ENCODE results near the gene SPIRE2.
"Not testable (repeated sequence)": the region's sequence is repeated elsewhere in the genome, so short reads cannot be mapped to it uniquely, and the experiment has no call there.

Gene SPIRE2

DNA sequence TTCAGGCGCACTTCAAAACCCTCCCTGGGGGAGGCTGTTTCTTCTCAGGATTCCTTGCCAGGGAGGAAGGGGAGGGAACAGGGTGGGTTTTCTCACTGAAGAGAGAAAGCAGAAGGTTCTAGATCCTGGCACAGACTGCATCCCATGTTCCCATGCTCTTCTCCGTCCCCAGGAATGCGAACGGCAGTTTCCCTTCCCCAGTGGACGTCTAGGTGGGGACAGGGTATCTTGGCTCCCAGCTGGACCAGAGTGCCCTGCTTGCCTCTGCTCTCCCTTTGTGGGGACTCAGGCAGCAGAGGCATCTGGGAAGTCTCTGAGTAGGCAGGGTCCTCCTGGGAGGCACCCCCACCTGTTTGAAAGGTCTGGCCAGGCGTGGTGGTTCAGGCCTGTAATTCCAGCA is 42.2 kb downstream of the SPIRE2 start:
- H3K56ac ChIP-seq (ENCODE audit: low read length), result no peak overlapping the region
- H3K4me3 ChIP-seq (ENCODE audit: low read length), result no peak overlapping the region
- H3K18ac ChIP-seq (ENCODE audit: low read length), result no peak overlapping the region
- H3K79me2 ChIP-seq (ENCODE audit: control insufficient read depth, insufficient read depth, low read length), result peaks cover 9% of the 10 kb centered on the region
- peaks cover 3% of the 10 kb centered on the region for H3K36me3 ChIP-seq (ENCODE audit: control insufficient read depth, insufficient read depth, low read length)
- DNase-seq, result no peak
- no peak overlapping the region for H3K4ac ChIP-seq (ENCODE audit: low read depth, low read length)
- no peak overlapping the region for H3K23ac ChIP-seq (ENCODE audit: low read length)
- H2AK5ac ChIP-seq (ENCODE audit: low read length), result no peak overlapping the region
- WGBS (ENCODE audit: extremely low coverage, insufficient coverage, low lambda C conversion rate), result no CpG with 5 or more reads among the region's 6 CpGs
- no peak overlapping the region for H4K5ac ChIP-seq (ENCODE audit: low read length)
- H2BK15ac ChIP-seq (replicated peaks; ENCODE audit: low read depth), result no peak overlapping the region
- H3K9ac ChIP-seq (ENCODE audit: low read length), result no peak overlapping the region
- H3K4me1 ChIP-seq (ENCODE audit: control insufficient read depth, low read depth, low read length), result peaks cover 2% of the 10 kb centered on the region
- H2BK120ac ChIP-seq (ENCODE audit: low read depth, low read length), result no peak overlapping the region
- H3K79me1 ChIP-seq (ENCODE audit: low read length), result peaks cover 7% of the 10 kb centered on the region
- no peaks in the 10 kb centered on the region for H3K27me3 ChIP-seq (ENCODE audit: insufficient read depth, low read length, poor library complexity)
- H3K4me2 ChIP-seq (ENCODE audit: low read length), result no peak overlapping the region
- no peak overlapping the region for H2BK5ac ChIP-seq (ENCODE audit: low read length)
- H3K27ac ChIP-seq (ENCODE audit: low read depth, low read length), result no peak overlapping the region
- no peak overlapping the region for H4K8ac ChIP-seq (ENCODE audit: low read depth, low read length)

DNA sequence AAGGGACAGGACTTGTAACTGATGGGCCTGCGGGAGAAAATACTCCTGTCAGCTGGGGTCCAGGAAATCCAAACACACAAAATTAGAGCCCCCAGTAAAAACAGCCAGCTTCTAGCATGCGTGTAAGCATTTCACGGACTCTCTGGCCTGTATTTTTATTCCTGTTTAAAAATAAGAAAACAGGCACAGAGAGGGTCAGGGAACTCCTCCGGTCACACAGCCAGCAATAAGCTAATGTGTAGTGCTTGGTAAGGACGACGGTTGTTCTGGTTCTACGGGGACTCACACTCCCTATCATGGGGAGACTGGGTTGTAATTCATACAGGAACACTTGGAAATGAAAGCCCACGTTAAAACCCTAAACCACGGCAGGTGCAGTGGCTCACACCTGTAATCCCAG is 43.6 kb downstream of the SPIRE2 start:
- no peak for DNase-seq
- H4K5ac ChIP-seq (ENCODE audit: low read length), result no peak overlapping the region

GRCh38 chr16:89873109-89873971 is 45.1 kb downstream of the SPIRE2 start, which contains the start of gene TCF25:
Gene TCF25, plus strand, starts transcription at chr16:89873592. Its CDS starts 76 bp downstream, at chr16:89873668.
- peak within 1 kb of the TSS; percentile 99 for H3K9ac ChIP-seq (ENCODE audit: low read length)
- H4K5ac ChIP-seq (ENCODE audit: low read length), result no peak within 1 kb of the TSS
- peak within 1 kb of the TSS; percentile 100 for H3K56ac ChIP-seq (ENCODE audit: low read length)
- H3K18ac ChIP-seq (ENCODE audit: low read length), result peak within 1 kb of the TSS; percentile 82
- H3K4ac ChIP-seq (ENCODE audit: low read depth, low read length), result peak within 1 kb of the TSS; percentile 93
- H3K27me3 ChIP-seq (ENCODE audit: insufficient read depth, low read length, poor library complexity), result no peaks in the 10 kb centered on the region
- H4K8ac ChIP-seq (ENCODE audit: low read depth, low read length), result peak within 1 kb of the TSS; percentile 89
- peaks cover 20% of the 10 kb centered on the region for H3K79me2 ChIP-seq (ENCODE audit: control insufficient read depth, insufficient read depth, low read length)
- WGBS (ENCODE audit: extremely low coverage, insufficient coverage, low lambda C conversion rate), result no CpG with 5 or more reads among the region's 104 CpGs
- peaks cover 4% of the 10 kb centered on the region for H3K36me3 ChIP-seq (ENCODE audit: control insufficient read depth, insufficient read depth, low read length)
- peak within 1 kb of the TSS; percentile 99 for H3K27ac ChIP-seq (ENCODE audit: low read depth, low read length)
- H3K4me1 ChIP-seq (ENCODE audit: control insufficient read depth, low read depth, low read length), result peaks cover 2% of the 10 kb centered on the region
- H2BK120ac ChIP-seq (ENCODE audit: low read depth, low read length), result no peak within 1 kb of the TSS
- peak within 1 kb of the TSS; percentile 91 for H3K4me3 ChIP-seq (ENCODE audit: low read length)
- H3K4me2 ChIP-seq (ENCODE audit: low read length), result peak within 1 kb of the TSS; percentile 93
- peak within 1 kb of the TSS; percentile 89 for H3K23ac ChIP-seq (ENCODE audit: low read length)
- peak within 1 kb of the TSS; percentile 82 for H2AK5ac ChIP-seq (ENCODE audit: low read length)
- H2BK5ac ChIP-seq (ENCODE audit: low read length), result peak within 1 kb of the TSS; percentile 45
- H2BK15ac ChIP-seq (replicated peaks; ENCODE audit: low read depth), result no peak within 1 kb of the TSS
- H3K79me1 ChIP-seq (ENCODE audit: low read length), result peaks cover 8% of the 10 kb centered on the region
- peak; percentile 94 for DNase-seq

More for the DNA sequence above, 43.6 kb downstream of the SPIRE2 start:
- no peak overlapping the region for H2BK120ac ChIP-seq (ENCODE audit: low read depth, low read length)
- no peak overlapping the region for H3K27ac ChIP-seq (ENCODE audit: low read depth, low read length)
- peaks cover 8% of the 10 kb centered on the region for H3K79me1 ChIP-seq (ENCODE audit: low read length)
- H3K27me3 ChIP-seq (ENCODE audit: insufficient read depth, low read length, poor library complexity), result no peaks in the 10 kb centered on the region
- H3K56ac ChIP-seq (ENCODE audit: low read length), result no peak overlapping the region
- H3K23ac ChIP-seq (ENCODE audit: low read length), result no peak overlapping the region
- H2BK15ac ChIP-seq (replicated peaks; ENCODE audit: low read depth), result no peak overlapping the region
- no CpG with 5 or more reads among the region's 9 CpGs for WGBS (ENCODE audit: extremely low coverage, insufficient coverage, low lambda C conversion rate)
- H4K8ac ChIP-seq (ENCODE audit: low read depth, low read length), result no peak overlapping the region
- H3K4me2 ChIP-seq (ENCODE audit: low read length), result no peak overlapping the region
- peaks cover 13% of the 10 kb centered on the region for H3K79me2 ChIP-seq (ENCODE audit: control insufficient read depth, insufficient read depth, low read length)
- no peak overlapping the region for H2AK5ac ChIP-seq (ENCODE audit: low read length)
- no peak overlapping the region for H3K4me3 ChIP-seq (ENCODE audit: low read length)
- no peak overlapping the region for H3K9ac ChIP-seq (ENCODE audit: low read length)
- peaks cover 3% of the 10 kb centered on the region for H3K36me3 ChIP-seq (ENCODE audit: control insufficient read depth, insufficient read depth, low read length)
- H3K18ac ChIP-seq (ENCODE audit: low read length), result no peak overlapping the region
- H2BK5ac ChIP-seq (ENCODE audit: low read length), result no peak overlapping the region
- no peak overlapping the region for H3K4ac ChIP-seq (ENCODE audit: low read depth, low read length)
- peaks cover 2% of the 10 kb centered on the region for H3K4me1 ChIP-seq (ENCODE audit: control insufficient read depth, low read depth, low read length)

DNA sequence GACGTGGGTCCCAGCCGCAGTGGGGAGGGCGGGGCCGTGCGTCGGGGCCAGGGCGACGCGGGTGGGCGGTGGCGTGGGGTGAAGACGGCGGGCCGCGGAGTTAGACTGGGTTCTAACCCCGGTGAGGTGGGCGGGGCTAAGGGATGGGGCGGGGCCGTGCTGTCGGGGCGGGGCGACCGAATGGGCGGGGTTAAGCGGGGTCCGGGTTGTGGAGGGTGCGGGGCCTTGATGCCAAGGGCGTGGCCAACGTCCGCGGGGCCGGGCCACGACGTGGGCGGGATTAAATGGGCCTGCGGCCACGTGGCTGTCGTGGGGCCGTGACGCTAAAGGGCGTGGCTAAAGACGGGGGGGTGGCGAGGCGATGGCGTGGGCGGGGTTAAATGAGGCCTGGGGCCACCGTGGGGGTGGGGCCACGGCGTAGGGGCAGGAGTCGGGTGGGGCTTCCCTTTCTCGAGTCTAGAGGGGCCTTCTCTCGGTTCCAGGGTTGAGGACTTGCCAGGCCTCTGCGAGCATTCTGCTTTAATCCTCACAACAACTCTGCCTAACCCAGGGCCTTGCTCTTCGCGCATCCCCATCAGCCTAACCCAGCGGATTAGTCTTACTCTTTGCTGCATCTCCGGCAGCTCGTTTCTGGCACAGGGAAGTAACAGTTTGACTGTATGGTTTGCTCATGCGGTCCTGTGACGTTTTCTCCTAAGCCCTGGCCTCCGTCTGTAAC is 45.9 kb downstream of the SPIRE2 start:
- peak overlapping the region; percentile 89 for H4K8ac ChIP-seq (ENCODE audit: low read depth, low read length)
- peaks cover 4% of the 10 kb centered on the region for H3K36me3 ChIP-seq (ENCODE audit: control insufficient read depth, insufficient read depth, low read length)
- H2BK15ac ChIP-seq (replicated peaks; ENCODE audit: low read depth), result no peak overlapping the region
- H3K4me3 ChIP-seq (ENCODE audit: low read length), result peak overlapping the region; percentile 58
- WGBS (ENCODE audit: extremely low coverage, insufficient coverage, low lambda C conversion rate), result no CpG with 5 or more reads among the region's 61 CpGs
- H3K79me1 ChIP-seq (ENCODE audit: low read length), result peaks cover 8% of the 10 kb centered on the region
- DNase-seq, result peak; percentile 96
- H2AK5ac ChIP-seq (ENCODE audit: low read length), result peak overlapping the region; percentile 82
- peaks cover 2% of the 10 kb centered on the region for H3K4me1 ChIP-seq (ENCODE audit: control insufficient read depth, low read depth, low read length)
- peak overlapping the region; percentile 99 for H3K9ac ChIP-seq (ENCODE audit: low read length)
- peak overlapping the region; percentile 93 for H3K4me2 ChIP-seq (ENCODE audit: low read length)
- peak overlapping the region; percentile 99 for H3K27ac ChIP-seq (ENCODE audit: low read depth, low read length)
- H3K79me2 ChIP-seq (ENCODE audit: control insufficient read depth, insufficient read depth, low read length), result peaks cover 20% of the 10 kb centered on the region
- peak overlapping the region; percentile 82 for H3K18ac ChIP-seq (ENCODE audit: low read length)
- H3K4ac ChIP-seq (ENCODE audit: low read depth, low read length), result no peak overlapping the region
- H4K5ac ChIP-seq (ENCODE audit: low read length), result no peak overlapping the region
- H3K23ac ChIP-seq (ENCODE audit: low read length), result no peak overlapping the region
- no peak overlapping the region for H2BK5ac ChIP-seq (ENCODE audit: low read length)
- H3K56ac ChIP-seq (ENCODE audit: low read length), result peak overlapping the region; percentile 98
- H2BK120ac ChIP-seq (ENCODE audit: low read depth, low read length), result no peak overlapping the region
- no peaks in the 10 kb centered on the region for H3K27me3 ChIP-seq (ENCODE audit: insufficient read depth, low read length, poor library complexity)

GRCh38 chr16:89879123-89879522 is 50.8 kb downstream of the SPIRE2 start:
- Histone ChIP-seq H3K79me1 (ENCODE audit: low read length) (peaks cover 24% of the 10 kb centered on the region), H3K79me2 (ENCODE audit: control insufficient read depth, insufficient read depth, low read length) (peaks cover 27% of the 10 kb centered on the region), H3K36me3 (ENCODE audit: control insufficient read depth, insufficient read depth, low read length) (peaks cover 11% of the 10 kb centered on the region)
- H3K56ac ChIP-seq (ENCODE audit: low read length); H4K5ac ChIP-seq (ENCODE audit: low read length); H3K27ac ChIP-seq (ENCODE audit: low read depth, low read length); DNase-seq; H3K4me2 ChIP-seq (ENCODE audit: low read length); H4K8ac ChIP-seq (ENCODE audit: low read depth, low read length); H3K4me1 ChIP-seq (ENCODE audit: control insufficient read depth, low read depth, low read length); H3K4ac ChIP-seq (ENCODE audit: low read depth, low read length); H3K4me3 ChIP-seq (ENCODE audit: low read length); H3K9ac ChIP-seq (ENCODE audit: low read length); H3K27me3 ChIP-seq (ENCODE audit: insufficient read depth, low read length, poor library complexity); H2BK120ac ChIP-seq (ENCODE audit: low read depth, low read length); H2BK15ac ChIP-seq (replicated peaks; ENCODE audit: low read depth); H3K23ac ChIP-seq (ENCODE audit: low read length); H3K18ac ChIP-seq (ENCODE audit: low read length); H2BK5ac ChIP-seq (ENCODE audit: low read length); H2AK5ac ChIP-seq (ENCODE audit: low read length): not testable (repeated sequence)
- WGBS (ENCODE audit: extremely low coverage, insufficient coverage, low lambda C conversion rate), result no CpG with 5 or more reads among the region's 28 CpGs
